Measurements from ENCODE around the gene UBE2D4.
"Not testable (repeated sequence)": the region's sequence is repeated elsewhere in the genome, so short reads cannot be mapped to it uniquely, and the experiment has no call there.

- TF ChIP-seq, protein P1, sequence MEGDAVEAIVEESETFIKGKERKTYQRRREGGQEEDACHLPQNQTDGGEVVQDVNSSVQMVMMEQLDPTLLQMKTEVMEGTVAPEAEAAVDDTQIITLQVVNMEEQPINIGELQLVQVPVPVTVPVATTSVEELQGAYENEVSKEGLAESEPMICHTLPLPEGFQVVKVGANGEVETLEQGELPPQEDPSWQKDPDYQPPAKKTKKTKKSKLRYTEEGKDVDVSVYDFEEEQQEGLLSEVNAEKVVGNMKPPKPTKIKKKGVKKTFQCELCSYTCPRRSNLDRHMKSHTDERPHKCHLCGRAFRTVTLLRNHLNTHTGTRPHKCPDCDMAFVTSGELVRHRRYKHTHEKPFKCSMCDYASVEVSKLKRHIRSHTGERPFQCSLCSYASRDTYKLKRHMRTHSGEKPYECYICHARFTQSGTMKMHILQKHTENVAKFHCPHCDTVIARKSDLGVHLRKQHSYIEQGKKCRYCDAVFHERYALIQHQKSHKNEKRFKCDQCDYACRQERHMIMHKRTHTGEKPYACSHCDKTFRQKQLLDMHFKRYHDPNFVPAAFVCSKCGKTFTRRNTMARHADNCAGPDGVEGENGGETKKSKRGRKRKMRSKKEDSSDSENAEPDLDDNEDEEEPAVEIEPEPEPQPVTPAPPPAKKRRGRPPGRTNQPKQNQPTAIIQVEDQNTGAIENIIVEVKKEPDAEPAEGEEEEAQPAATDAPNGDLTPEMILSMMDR (IDR thresholded peaks at IDR 0.05; ENCODE audit: borderline replicate concordance, extremely low read depth, low read length, poor library complexity, severe bottlenecking), result not testable (repeated sequence)
- TF ChIP-seq EZH2 (IDR thresholded peaks at IDR 0.05; ENCODE audit: borderline replicate concordance, low read depth, low read length, severe bottlenecking), result not testable (repeated sequence)
These were observed 47.9 kb downstream of the UBE2D4 start for GRCh38 chr7:43974033-43974573.

Data from DND-41 (cell line).